ENCODE results near the gene PSMD11. TPM values are rescaled to one million over a fixed set of nuclear protein-coding genes. Genes with fewer than 3 reads are reported as not detected.

PSMD11 gene
- total RNA-seq, 1 experiment from 2014 or later, result 96.0 TPM

- no peak for DNase-seq (ENCODE audit: low read depth)
These were observed 20.1 kb downstream of the PSMD11 start for GRCh38 chr17:32464374-32464773.

GRCh38 chr17:32467949-32468348 is 23.6 kb downstream of the PSMD11 start:
- DNase-seq (ENCODE audit: low read depth), result no peak

- DNase-seq (ENCODE audit: low read depth), result no peak
These were observed 26.3 kb downstream of the PSMD11 start for GRCh38 chr17:32470405-32471167.

GRCh38 chr17:32471652-32472051 is 27.3 kb downstream of the PSMD11 start:
- DNase-seq (ENCODE audit: low read depth), result no peak

GRCh38 chr17:32475258-32475657 is 30.9 kb downstream of the PSMD11 start:
- no peak for DNase-seq (ENCODE audit: low read depth)

- DNase-seq (ENCODE audit: low read depth), result no peak
These were observed 32.9 kb downstream of the PSMD11 start for GRCh38 chr17:32477220-32477619.

GRCh38 chr17:32479074-32479617 is 34.8 kb downstream of the PSMD11 start:
- no peak for DNase-seq (ENCODE audit: low read depth)

GRCh38 chr17:32481193-32481592 is 36.9 kb downstream of the PSMD11 start:
- DNase-seq (ENCODE audit: low read depth), result no peak

- DNase-seq (ENCODE audit: low read depth), result no peak
These were observed 38.4 kb downstream of the PSMD11 start for GRCh38 chr17:32482568-32483320.

GRCh38 chr17:32483451-32484019 is 39.2 kb downstream of the PSMD11 start:
- peak; percentile 85 for DNase-seq (ENCODE audit: low read depth)

- no peak for DNase-seq (ENCODE audit: low read depth)
These were observed 39.7 kb downstream of the PSMD11 start for GRCh38 chr17:32484041-32484461.

- DNase-seq (ENCODE audit: low read depth), result no peak
These were observed 40.3 kb downstream of the PSMD11 start for GRCh38 chr17:32484628-32485027.

- no peak for DNase-seq (ENCODE audit: low read depth)
These were observed 41.2 kb downstream of the PSMD11 start for GRCh38 chr17:32485261-32486110.

GRCh38 chr17:32486111-32486700 is 41.9 kb downstream of the PSMD11 start:
- peak; percentile 77 for DNase-seq (ENCODE audit: low read depth)

GRCh38 chr17:32486701-32487472 is 42.6 kb downstream of the PSMD11 start, which contains the start of gene CDK5R1:
Gene CDK5R1, plus strand, starts transcription at chr17:32486993. Its CDS starts 628 bp downstream, at chr17:32487621.
- DNase-seq (ENCODE audit: low read depth), result peak; percentile 62

GRCh38 chr17:32487473-32488176 is 43.3 kb downstream of the PSMD11 start:
- DNase-seq (ENCODE audit: low read depth), result no peak

GRCh38 chr17:32488177-32488542 is 43.9 kb downstream of the PSMD11 start:
- no peak for DNase-seq (ENCODE audit: low read depth)

GRCh38 chr17:32488604-32489180 is 44.4 kb downstream of the PSMD11 start:
- DNase-seq (ENCODE audit: low read depth), result no peak

Measured in LHCN-M2 (cell line).